ENCODE data around the gene DOK7. TPM values are rescaled to one million over a fixed set of nuclear protein-coding genes. Genes with fewer than 3 reads are reported as not detected.

DOK7 gene
- total RNA-seq, 1 experiment from 2014 or later, result 0.26 TPM

- no peaks in the 10 kb centered on the region for H3K9me3 Mint-ChIP-seq
- peaks cover 4 to 11% of the 10 kb centered on the region in 2 experiments; a peak in 3 of 4 replicates for H3K4me1 Mint-ChIP-seq
- no peak overlapping the region for H2AFZ ChIP-seq (ENCODE audit: low read length)
- H3K4me2 ChIP-seq (ENCODE audit: insufficient read depth, insufficient read length, low read length), result no peak overlapping the region
- no CpG with 5 or more reads among the region's 19 CpGs for WGBS (ENCODE audit: extremely low coverage, insufficient read length, low lambda C conversion rate)
- no peak for TF ChIP-seq CTCF (conservative IDR thresholded peaks at IDR 0.05)
- no peak overlapping the region for H3K23ac ChIP-seq (ENCODE audit: insufficient read length, low read depth, low read length)
- no peak overlapping the region for H2BK12ac ChIP-seq (ENCODE audit: insufficient read length, low read depth, low read length)
- no peaks in the 10 kb centered on the region for H3K23me2 ChIP-seq (ENCODE audit: insufficient read length, low read depth, low read length, poor library complexity, severe bottlenecking)
- H3K79me2 ChIP-seq (ENCODE audit: insufficient read depth, low read length), result no peaks in the 10 kb centered on the region
- H4K5ac ChIP-seq (ENCODE audit: insufficient read length, low read depth, low read length), result no peak overlapping the region
- H3K9ac ChIP-seq (ENCODE audit: extremely low read depth, insufficient read length, low read length), result no peak overlapping the region
- no peaks in the 10 kb centered on the region for H3K9me3 ChIP-seq (ENCODE audit: control insufficient read depth, low read depth, low read length)
- no peak overlapping the region for H2BK5ac ChIP-seq (ENCODE audit: insufficient read length, low read length)
- no peak overlapping the region for H3K18ac ChIP-seq (ENCODE audit: insufficient read length, low read depth, low read length)
- no peak overlapping the region for H4K91ac ChIP-seq (ENCODE audit: insufficient read length, low read depth, low read length)
- no peak overlapping the region; the same call in 1 of the 2 replicates for H3K14ac ChIP-seq (ENCODE audit: insufficient read depth, low read length)
- no peaks in the 10 kb centered on the region for H3K79me1 ChIP-seq (ENCODE audit: insufficient read depth, low read depth, low read length, poor library complexity, severe bottlenecking)
- peaks cover 0 to 12% (median 3%) of the 10 kb centered on the region in 3 experiments; a peak in 3 of 7 replicates for H3K36me3 Mint-ChIP-seq (ENCODE audit: insufficient read depth in 1 of 3, low read depth in 3 of 3)
- no peak overlapping the region for H4K8ac ChIP-seq (replicated peaks; ENCODE audit: insufficient read length, low read depth, low read length)
- no peak for DNase-seq
- H3K27ac ChIP-seq (ENCODE audit: insufficient read length, low read depth, low read length), result no peak overlapping the region
- H4K20me1 ChIP-seq (ENCODE audit: control insufficient read depth, insufficient read depth, insufficient read length), result no peaks in the 10 kb centered on the region
- H3K56ac ChIP-seq (ENCODE audit: insufficient read length, low read depth, low read length), result no peak overlapping the region
- H3K27ac Mint-ChIP-seq, result peak overlapping the region in 1 of 3 experiments; percentile 73; a peak in 1 of 7 replicates
- H3K4ac ChIP-seq (ENCODE audit: low read depth, low read length), result no peak overlapping the region
- H2BK20ac ChIP-seq (ENCODE audit: low read depth, low read length, poor library complexity, severe bottlenecking), result no peak overlapping the region
- H3K4me3 Mint-ChIP-seq, result no peak overlapping the region
- H3K27me3 ChIP-seq (ENCODE audit: insufficient read depth, low read length), result no peaks in the 10 kb centered on the region
- H2AK5ac ChIP-seq (ENCODE audit: insufficient read length, low read length), result no peak overlapping the region
- H2BK120ac ChIP-seq (ENCODE audit: low read depth, low read length, poor library complexity, severe bottlenecking), result no peak overlapping the region
- no peak overlapping the region for H3T11ph ChIP-seq (ENCODE audit: low read length)
- H3K27me3 Mint-ChIP-seq (ENCODE audit: low read depth), result no peaks in the 10 kb centered on the region
- no peak overlapping the region for H2BK15ac ChIP-seq (ENCODE audit: low read depth, low read length)
- H3K4me1 ChIP-seq (ENCODE audit: insufficient read depth, low read length), result no peaks in the 10 kb centered on the region
These were observed 40.3 kb upstream of the DOK7 start for GRCh38 chr4:3422808-3423297.

All from H9 (cell line).